Measurements from ENCODE around the gene ZNF30. TPM values are rescaled to one million over a fixed set of nuclear protein-coding genes. Genes with fewer than 3 reads are reported as not detected.

The ZNF30 gene
- total RNA-seq, 1 experiment from 2014 or later = 8.3 TPM

- H3K4ac ChIP-seq (ENCODE audit: low read depth, low read length) = no peak overlapping the region
- TF ChIP-seq, protein P1, sequence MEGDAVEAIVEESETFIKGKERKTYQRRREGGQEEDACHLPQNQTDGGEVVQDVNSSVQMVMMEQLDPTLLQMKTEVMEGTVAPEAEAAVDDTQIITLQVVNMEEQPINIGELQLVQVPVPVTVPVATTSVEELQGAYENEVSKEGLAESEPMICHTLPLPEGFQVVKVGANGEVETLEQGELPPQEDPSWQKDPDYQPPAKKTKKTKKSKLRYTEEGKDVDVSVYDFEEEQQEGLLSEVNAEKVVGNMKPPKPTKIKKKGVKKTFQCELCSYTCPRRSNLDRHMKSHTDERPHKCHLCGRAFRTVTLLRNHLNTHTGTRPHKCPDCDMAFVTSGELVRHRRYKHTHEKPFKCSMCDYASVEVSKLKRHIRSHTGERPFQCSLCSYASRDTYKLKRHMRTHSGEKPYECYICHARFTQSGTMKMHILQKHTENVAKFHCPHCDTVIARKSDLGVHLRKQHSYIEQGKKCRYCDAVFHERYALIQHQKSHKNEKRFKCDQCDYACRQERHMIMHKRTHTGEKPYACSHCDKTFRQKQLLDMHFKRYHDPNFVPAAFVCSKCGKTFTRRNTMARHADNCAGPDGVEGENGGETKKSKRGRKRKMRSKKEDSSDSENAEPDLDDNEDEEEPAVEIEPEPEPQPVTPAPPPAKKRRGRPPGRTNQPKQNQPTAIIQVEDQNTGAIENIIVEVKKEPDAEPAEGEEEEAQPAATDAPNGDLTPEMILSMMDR (conservative IDR thresholded peaks at IDR 0.05) = no peak
These were observed 53.3 kb downstream of the ZNF30 start for GRCh38 chr19:34979819-34980640.

More at GRCh38 chr19:34979819-34980640, 53.3 kb downstream of the ZNF30 start:
- H3K4me3 Mint-ChIP-seq = no peak overlapping the region; a peak in 1 of 5 replicates
- H2BK120ac ChIP-seq (ENCODE audit: low read depth, low read length, poor library complexity, severe bottlenecking) = no peak overlapping the region
- no peaks in the 10 kb centered on the region for H3K9me3 ChIP-seq (ENCODE audit: control insufficient read depth, low read depth, low read length)
- H3K9me3 Mint-ChIP-seq = peaks cover 16 to 18% of the 10 kb centered on the region in 2 experiments
- no peak overlapping the region for H3K27ac ChIP-seq (ENCODE audit: insufficient read length, low read depth, low read length)
- H3K18ac ChIP-seq (ENCODE audit: insufficient read length, low read depth, low read length) = no peak overlapping the region
- H2BK20ac ChIP-seq (ENCODE audit: low read depth, low read length, poor library complexity, severe bottlenecking) = no peak overlapping the region
- H3T11ph ChIP-seq (ENCODE audit: low read length) = no peak overlapping the region
- no peaks in the 10 kb centered on the region for H3K27me3 ChIP-seq (ENCODE audit: insufficient read depth, low read length)
- H4K5ac ChIP-seq (ENCODE audit: insufficient read length, low read depth, low read length) = no peak overlapping the region
- H3K4me1 ChIP-seq (ENCODE audit: insufficient read depth, low read length) = no peaks in the 10 kb centered on the region
- H4K91ac ChIP-seq (ENCODE audit: insufficient read length, low read depth, low read length) = no peak overlapping the region
- H2AFZ ChIP-seq (ENCODE audit: low read length) = no peak overlapping the region
- no peak overlapping the region for H3K4me2 ChIP-seq (ENCODE audit: insufficient read depth, insufficient read length, low read length)
- no peaks in the 10 kb centered on the region for H3K23me2 ChIP-seq (ENCODE audit: insufficient read length, low read depth, low read length, poor library complexity, severe bottlenecking)
- peaks cover 3% of the 10 kb centered on the region in 2 experiments for H3K4me1 Mint-ChIP-seq
- WGBS (ENCODE audit: extremely low coverage, insufficient read length, low lambda C conversion rate) = no CpG with 5 or more reads among the region's 12 CpGs
- DNase-seq = no peak
- H3K27ac Mint-ChIP-seq = no peak overlapping the region
- no peak overlapping the region for H3K9ac ChIP-seq (ENCODE audit: extremely low read depth, insufficient read length, low read length)
- no peaks in the 10 kb centered on the region for H3K79me2 ChIP-seq (ENCODE audit: insufficient read depth, low read length)
- no peak overlapping the region for H3K23ac ChIP-seq (ENCODE audit: insufficient read length, low read depth, low read length)
- no peak overlapping the region for H3K56ac ChIP-seq (ENCODE audit: insufficient read length, low read depth, low read length)
- no peaks in the 10 kb centered on the region for H3K79me1 ChIP-seq (ENCODE audit: insufficient read depth, low read depth, low read length, poor library complexity, severe bottlenecking)
- no peak overlapping the region for H2BK5ac ChIP-seq (ENCODE audit: insufficient read length, low read length)
- no peak overlapping the region for H3K14ac ChIP-seq (ENCODE audit: insufficient read depth, low read length)
- H4K20me1 ChIP-seq (ENCODE audit: control insufficient read depth, insufficient read depth, insufficient read length) = no peaks in the 10 kb centered on the region
- no peak overlapping the region for H2BK15ac ChIP-seq (ENCODE audit: low read depth, low read length)
- H2AK5ac ChIP-seq (ENCODE audit: insufficient read length, low read length) = no peak overlapping the region
- H2BK12ac ChIP-seq (ENCODE audit: insufficient read length, low read depth, low read length) = no peak overlapping the region
- peaks cover 8% of the 10 kb centered on the region for H3K27me3 Mint-ChIP-seq (ENCODE audit: low read depth)
- no peak overlapping the region for H4K8ac ChIP-seq (replicated peaks; ENCODE audit: insufficient read length, low read depth, low read length)
- peaks cover 0 to 7% (median 5%) of the 10 kb centered on the region in 3 experiments; a peak in 5 of 7 replicates for H3K36me3 Mint-ChIP-seq (ENCODE audit: insufficient read depth in 1 of 3, low read depth in 3 of 3)

All from H9 (cell line).